HG03558 (cell line): ENCODE data around the gene MEN1.

Source experiments
- ATAC-seq: cut with Tn5 transposase; IDR thresholded peaks from one replicate; pipeline ENCODE4 v1.9.1; 2021; ENCODE audit warnings: moderate number of reproducible peaks; ENCODE audit not compliant: unreplicated experiment; ENCODE audit errors: extremely low read depth

MEN1 gene

GRCh38 chr11:64803158-64803845 is 7.0 kb downstream of the MEN1 start, which contains the start of gene MAP4K2:
Gene MAP4K2, minus strand, starts transcription at chr11:64803214. Its CDS starts 65 bp downstream, at chr11:64803149.
- no peak for ATAC-seq

GRCh38 chr11:64802370-64803157 is 7.8 kb downstream of the MEN1 start:
- ATAC-seq, result no peak

DNA sequence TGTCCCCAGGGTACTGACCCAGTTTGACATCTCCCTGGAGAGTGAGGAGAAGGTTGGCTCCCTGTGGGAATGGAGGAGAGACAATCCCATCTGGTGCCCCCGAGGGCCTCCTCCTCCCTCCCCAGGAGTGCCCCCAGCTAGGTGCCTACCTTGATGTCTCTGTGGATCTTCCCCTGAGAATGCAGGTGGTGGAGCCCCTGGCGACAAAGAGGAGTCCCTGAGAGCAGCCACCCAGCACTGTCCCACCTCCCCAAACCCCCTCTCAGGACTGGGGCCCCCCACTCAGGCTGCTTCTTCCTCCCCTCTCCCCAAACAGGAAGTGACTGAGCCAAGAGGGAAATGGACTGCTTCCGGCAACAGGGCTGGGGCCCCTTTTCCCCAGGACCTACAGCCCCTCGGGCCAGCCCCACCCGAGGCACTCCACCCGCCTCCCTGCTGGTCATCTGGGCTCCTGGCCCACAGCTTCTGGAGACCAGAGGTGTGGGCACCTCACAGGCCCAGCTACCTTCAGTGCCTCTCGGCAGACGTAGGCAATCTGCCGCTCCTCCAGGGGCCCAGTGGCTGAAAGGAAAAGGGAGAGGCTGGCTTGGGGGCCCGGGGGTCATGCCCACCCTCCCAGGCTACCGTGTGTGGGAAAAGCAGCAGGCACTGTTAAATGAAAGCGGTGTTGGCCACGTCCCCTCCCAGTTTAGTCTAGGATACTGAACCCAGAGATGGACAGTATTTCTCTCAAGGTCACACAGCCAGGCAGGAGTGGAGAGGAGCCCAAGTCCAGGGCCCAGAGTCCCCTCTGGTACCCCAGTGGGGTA is 8.6 kb downstream of the MEN1 start:
- no peak for ATAC-seq

DNA sequence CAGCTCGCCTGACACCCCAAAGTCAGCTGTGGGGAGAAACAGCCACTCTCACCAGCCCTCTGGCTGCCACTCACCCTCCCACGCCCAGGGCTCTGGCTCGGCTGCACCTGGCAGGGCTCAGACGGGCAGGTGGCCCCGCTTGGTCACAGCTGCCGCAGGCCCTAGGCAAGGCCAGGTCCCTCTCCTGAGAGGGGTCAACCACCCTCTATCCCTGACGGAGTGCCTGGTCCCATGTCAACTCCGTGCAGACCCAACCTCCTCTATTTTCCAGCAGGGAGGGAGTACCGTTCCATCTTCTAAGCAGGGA is 9.2 kb downstream of the MEN1 start:
- no peak for ATAC-seq

GRCh38 chr11:64800303-64801157 is 9.8 kb downstream of the MEN1 start:
- ATAC-seq, result no peak

GRCh38 chr11:64799623-64800302 is 10.6 kb downstream of the MEN1 start:
- ATAC-seq, result no peak

- ATAC-seq, result no peak
Observed at GRCh38 chr11:64799256-64799622, 11.1 kb downstream of the MEN1 start.

GRCh38 chr11:64796757-64797541 is 13.4 kb downstream of the MEN1 start:
- no peak for ATAC-seq

DNA sequence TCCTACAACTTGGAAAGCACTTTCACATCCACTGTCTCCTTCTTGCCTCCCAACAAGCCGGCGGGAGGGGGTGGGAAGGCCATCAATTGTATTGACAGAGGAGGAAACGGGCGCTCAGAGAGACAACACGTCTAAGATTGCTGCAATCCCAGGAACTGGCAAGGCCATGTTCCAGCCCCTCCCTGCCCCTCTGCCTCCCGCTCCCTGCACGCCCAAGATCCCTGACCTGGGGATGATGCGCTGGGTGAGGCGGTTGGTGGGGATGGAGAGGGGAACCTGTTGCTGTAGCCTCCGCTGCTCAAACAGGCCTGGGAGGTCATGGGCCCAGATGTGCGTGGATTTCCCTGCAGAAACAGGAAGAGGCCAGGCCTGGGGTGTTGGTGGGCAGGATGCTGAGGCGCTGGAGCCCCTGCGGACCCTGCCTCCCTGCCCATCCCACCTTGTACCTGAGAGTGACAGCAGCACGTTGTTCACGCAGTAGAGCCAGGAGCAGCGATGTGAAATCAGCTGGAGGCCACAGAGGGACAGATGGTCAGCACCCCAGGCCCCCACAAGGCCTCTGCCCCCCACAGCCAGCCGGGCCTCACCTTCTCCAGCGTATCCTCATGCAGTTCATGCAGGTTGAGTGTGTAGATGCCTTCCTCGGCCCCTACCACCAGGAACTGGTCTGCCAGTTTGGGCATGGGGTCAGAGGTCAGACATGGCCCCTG is 14.1 kb downstream of the MEN1 start:
- ATAC-seq, result no peak

DNA sequence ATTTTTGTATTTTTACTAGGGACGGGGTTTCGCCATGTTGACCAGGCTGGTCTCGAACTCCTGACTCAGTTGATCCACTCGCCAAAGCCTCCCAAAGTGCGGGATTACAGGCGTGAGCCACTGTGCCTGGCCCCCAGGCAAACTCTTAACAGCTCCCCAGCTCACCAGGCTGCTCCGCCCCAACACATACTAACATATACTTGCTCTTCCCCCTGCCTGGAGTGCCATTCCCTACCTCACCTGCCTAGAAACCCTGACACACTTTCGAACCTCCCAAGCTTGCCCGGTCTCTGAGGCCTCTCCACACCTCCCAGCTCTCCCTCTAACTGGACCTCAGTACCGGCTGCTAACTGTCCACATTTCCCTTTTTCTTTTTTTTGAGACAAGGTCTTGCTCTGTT is 15.8 kb downstream of the MEN1 start:
- no peak for ATAC-seq

DNA sequence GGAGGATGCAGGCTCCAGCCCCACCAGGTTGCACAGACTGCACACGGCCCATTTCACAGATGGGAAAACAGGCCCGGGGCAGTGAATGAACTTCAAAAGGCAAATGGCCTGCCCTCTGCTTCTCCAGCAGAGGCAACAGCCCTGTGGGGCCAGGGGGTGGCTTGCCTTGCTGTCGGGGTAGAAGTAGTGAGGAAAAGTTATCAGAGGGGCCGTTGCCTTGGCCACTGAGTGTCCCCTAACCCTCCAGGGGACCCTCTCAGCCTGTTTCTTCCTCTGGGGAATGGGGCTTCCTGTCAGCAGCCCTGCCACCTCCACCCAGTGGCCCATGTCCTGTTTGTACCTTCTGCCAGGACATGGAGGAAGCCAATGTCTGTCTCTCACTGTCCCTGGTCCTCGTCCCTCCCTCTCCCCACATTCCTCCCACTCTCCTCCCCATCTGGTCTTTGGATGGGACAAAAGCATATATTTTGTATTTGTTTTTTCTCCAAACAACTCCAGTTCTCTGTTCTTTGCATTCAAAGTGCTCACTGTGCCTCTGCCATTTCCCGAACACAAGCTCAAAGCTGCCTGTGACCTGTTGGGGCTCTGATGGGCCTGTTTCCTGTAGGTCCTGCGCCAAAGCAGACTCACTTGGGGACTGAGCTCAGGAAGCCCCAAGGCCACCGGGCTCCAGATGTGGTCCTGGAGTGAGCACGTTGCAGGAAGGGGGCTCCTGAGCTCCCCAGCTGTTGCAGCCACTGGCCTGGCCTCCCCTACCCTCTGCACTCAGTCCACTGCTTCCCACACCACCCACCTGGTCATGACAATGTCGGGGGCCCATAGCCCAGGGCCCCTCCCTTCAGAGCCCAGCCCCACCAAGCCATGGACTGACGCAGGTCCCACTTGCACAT is 16.8 kb downstream of the MEN1 start:
- no peak for ATAC-seq

- no peak for ATAC-seq
Observed at GRCh38 chr11:64792482-64792881, 17.9 kb downstream of the MEN1 start.

DNA sequence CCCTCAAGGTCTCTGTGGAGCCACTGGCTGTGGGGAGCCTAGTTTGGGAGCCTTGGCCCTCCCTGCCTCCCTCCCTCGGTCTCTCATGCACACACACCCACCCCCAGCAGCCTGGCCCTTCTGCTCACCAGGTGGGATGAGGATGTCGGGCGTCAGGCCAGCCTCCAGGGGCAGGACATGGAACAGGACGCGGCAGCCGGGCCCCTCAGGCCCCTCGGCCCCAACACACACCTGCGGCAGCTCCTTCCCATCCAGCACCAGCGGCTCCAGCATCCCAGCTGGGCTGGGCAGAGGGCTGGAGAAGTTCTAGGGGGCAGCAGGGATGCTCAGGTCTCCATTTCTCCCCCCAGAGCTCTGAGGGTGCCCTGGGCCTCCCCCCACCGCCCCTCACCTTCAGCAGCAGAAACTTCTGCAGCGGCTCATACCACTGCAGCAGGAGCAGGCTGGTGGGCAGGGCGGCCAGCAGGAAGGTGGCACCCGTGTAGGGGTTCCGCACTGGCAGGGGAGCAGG is 18.5 kb downstream of the MEN1 start:
- no peak for ATAC-seq

DNA sequence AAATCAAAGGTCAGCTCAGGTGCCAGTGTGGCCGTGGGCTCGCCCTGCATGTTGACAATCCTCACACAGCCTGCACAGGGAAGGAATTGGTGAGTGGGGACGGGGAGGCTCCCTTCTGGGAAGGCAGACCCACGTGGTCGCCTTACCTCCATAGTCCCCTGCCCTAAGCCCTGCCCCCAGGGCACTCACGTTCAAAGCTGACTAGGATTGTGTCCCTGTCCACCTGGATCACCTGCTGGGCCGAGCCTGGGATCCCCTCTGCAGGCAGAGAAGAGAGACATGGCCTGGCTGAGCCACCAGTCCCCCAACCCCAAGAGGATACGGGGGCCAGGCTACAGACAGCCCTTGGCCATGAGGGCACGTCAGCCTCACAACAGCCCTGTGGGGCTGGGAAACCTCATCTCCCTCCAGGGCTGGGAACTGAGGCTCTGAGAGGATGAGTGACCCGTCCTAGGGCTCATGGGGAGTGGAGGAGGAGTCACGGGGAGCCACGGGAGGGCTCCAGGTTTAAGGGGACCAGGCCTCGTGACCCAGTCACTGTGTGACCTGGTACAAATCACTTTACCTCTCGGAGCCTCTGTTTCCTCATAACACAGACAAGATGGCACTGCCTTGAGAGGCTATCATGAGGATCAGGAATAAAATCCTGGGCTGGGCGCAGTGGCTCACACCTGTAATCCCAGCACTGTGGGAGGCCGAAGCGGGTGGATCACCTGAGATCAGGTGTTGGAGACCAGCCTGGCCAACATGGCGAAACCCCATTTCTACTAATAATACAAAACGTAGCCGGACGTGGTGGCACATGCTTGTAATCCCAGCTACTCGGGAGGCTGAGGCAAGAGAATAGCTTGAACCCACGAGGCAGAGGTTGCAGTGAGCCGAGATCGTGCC is 19.9 kb downstream of the MEN1 start:
- no peak for ATAC-seq

DNA sequence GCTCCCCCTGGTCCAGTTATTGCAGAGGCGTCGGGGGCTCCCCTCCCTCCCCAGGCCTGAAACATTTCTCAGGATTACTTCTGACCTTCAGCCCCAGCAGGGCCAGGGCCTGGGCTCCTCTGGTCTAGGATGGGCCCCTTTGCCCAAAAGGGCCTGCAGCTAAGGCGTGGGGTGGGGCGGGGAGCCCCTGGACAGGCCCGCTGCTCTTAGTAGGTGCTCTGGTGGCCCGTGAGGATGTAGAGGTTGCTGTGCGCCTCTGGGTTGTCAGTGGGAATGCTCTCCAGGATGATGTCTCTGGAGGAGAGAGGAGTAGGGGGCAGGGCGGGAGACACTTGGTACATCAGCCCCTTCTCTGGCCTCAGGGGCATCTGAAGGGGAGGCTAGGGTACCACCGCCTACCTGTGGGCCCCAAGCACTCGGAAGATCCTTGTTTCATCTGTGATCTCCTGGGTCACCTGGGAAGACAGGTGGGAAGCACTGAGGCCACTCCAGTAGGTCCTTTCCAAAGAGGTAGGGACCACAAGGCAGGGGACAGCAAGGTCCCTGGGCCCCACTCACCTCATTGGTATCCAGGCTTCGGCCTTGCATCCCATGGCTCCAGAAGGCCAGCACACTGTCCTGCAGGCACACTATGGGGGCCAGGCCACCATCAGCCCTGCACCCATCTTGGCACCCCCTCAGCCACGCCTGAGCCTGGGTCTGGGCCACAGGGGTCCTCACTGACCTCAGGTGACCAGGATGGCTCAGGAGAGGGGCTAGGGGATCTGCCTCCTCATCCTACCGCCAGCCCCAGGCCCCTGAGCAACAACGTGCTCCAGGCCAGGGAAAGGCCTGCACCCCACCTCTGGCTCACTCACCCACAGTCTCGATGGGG is 20.8 kb downstream of the MEN1 start:
- ATAC-seq, result no peak
